Thoracic aorta (tissue), 2 donors: Measurements from ENCODE around the gene DFFB. TPM values are rescaled to one million over a fixed set of nuclear protein-coding genes. Genes with fewer than 3 reads are reported as not detected.

Experiments
- ATAC-seq: fragments of 150-250 bp; one replicate; pipeline ENCODE4 v1.8.0; 2017; ENCODE audit warnings: low read depth; ENCODE audit not compliant: insufficient number of reproducible peaks, low FRiP score
- DNase-seq: peaks from one replicate; pipeline ENCODE4 v3.0.0-alpha.2; 2020; ENCODE audit warnings: low spot score
- H3K27ac ChIP-seq, 2 donors: fragments of 200-600 bp; sonication (generic); 1 replicate in 1 of 2; 2 replicates in 1 of 2; pipeline ENCODE4 v1.5.1; 2016; ENCODE audit warnings: mild to moderate bottlenecking in 2 of 2, moderate library complexity in 2 of 2
- H3K27me3 ChIP-seq: fragments of 200-600 bp; sonication (generic); replicated peaks from 2 replicates; pipeline ENCODE4 v1.6.0; 2016; ENCODE audit warnings: mild to moderate bottlenecking; ENCODE audit not compliant: insufficient read depth
- H3K36me3 ChIP-seq: fragments of 200-600 bp; sonication (generic); one replicate; pipeline ENCODE4 v1.5.1; 2016
- H3K4me1 ChIP-seq, 2 donors: fragments of 200-600 bp; sonication (generic); 1 replicate in 1 of 2; 2 replicates in 1 of 2; pipeline versions ENCODE4 v1.5.1 to v1.6.0; 2016; ENCODE audit warnings: low read depth in 2 of 2, mild to moderate bottlenecking in 1 of 2; ENCODE audit not compliant: control insufficient read depth in 1 of 2
- H3K4me3 ChIP-seq: fragments of 200-600 bp; sonication (generic); 2 replicates; pipeline ENCODE4 v1.5.1; 2016; ENCODE audit warnings: mild to moderate bottlenecking
- H3K9me3 ChIP-seq: fragments of 200-600 bp; sonication (generic); 2 replicates; pipeline ENCODE4 v1.5.1; 2016
- CTCF ChIP-seq: fragments of 200-600 bp; sonication (generic); IDR thresholded peaks from one replicate; pipeline ENCODE4 v1.5.1; 2019; ENCODE audit warnings: antibody characterized with exemption
- total RNA-seq, 2 donors: library from RNA; depleted of rRNA; stranded (reverse); fragments of >200 nt; gene quantifications; one replicate each; pipeline versions ENCODE4 v1.1.0 to v1.2.3, GENCODE V29; 2016

The DFFB gene
- total RNA-seq, 2 donors from 2014 or later, result 7.8 to 20.2 TPM

DNA sequence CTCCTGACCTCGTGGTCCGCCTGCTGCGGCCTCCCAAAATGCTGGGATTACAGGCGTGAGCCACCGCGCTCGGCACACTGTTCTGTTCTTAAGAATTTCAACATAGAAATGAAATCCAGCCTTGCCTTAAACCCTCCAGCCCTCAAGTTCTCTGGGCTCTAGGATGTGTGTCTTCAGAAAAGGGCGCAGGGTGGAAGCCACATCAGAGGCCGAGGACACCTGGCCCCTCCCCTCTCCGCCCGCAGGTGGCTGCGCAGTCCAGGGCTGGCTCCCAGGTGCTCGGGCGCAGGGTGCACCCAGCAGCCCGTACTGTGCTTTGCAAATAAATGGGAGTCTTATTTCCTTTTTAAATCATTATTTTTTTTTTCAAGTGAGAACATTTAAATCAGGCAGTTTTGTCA is 44.8 kb downstream of the DFFB start:
- Histone ChIP-seq H3K9me3 (peaks cover 6% of the 10 kb centered on the region), H3K4me3 (no peak overlapping the region), H3K36me3 (no peaks in the 10 kb centered on the region), H3K4me1 (peaks cover 7 to 10% of the 10 kb centered on the region in 2 donors), H3K27ac (no peak overlapping the region), H3K27me3 (no peaks in the 10 kb centered on the region)
- ATAC-seq (no peak), DNase-seq (no peak)
- TF ChIP-seq CTCF, result no peak

DNA sequence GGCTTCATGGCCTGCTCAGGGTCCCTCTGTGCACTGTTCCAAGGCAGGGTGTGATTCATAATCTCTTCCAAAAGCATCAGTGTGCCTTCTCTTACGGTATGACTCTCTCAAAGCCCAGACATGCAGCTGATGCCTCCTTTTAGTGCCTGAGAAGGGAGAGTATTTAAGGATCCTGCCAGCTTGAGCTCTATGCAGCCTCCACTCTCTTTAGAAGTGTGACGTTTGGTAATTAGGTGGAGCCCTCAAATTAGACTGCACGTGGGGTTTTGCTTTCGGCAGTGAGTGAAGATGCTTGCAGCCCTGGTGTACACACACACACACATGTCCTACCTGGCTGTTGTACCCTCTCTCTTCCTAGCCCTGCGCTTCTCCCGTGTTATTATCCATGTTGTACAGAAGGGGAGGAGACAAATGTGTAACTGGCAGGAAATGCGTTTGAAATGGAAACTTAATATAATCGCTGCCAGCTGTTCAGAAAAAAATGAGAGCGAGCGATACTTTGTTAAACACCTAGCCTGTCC is 45.4 kb downstream of the DFFB start:
- Histone ChIP-seq H3K36me3 (no peaks in the 10 kb centered on the region), H3K9me3 (peaks cover 6% of the 10 kb centered on the region), H3K27ac (no peak overlapping the region), H3K4me3 (no peak overlapping the region), H3K4me1 (peaks cover 7 to 10% of the 10 kb centered on the region in 2 donors), H3K27me3 (no peaks in the 10 kb centered on the region)
- DNase-seq, result no peak
- TF ChIP-seq CTCF, result no peak
- no peak for ATAC-seq

GRCh38 chr1:3903141-3904005 is 46.1 kb downstream of the DFFB start:
- Histone ChIP-seq H3K4me1 (peaks cover 7 to 10% of the 10 kb centered on the region in 2 donors), H3K27ac (no peak overlapping the region), H3K4me3 (no peak overlapping the region), H3K27me3 (no peaks in the 10 kb centered on the region), H3K9me3 (no peaks in the 10 kb centered on the region), H3K36me3 (no peaks in the 10 kb centered on the region)
- no peak for DNase-seq
- no peak for TF ChIP-seq CTCF
- ATAC-seq, result no peak

GRCh38 chr1:3904006-3904842 is 46.9 kb downstream of the DFFB start:
- Histone ChIP-seq H3K27me3 (no peaks in the 10 kb centered on the region), H3K36me3 (no peaks in the 10 kb centered on the region), H3K4me1 (peaks cover 2 to 5% of the 10 kb centered on the region in 2 donors), H3K4me3 (no peak overlapping the region), H3K27ac (no peak overlapping the region), H3K9me3 (no peaks in the 10 kb centered on the region)
- no peak for TF ChIP-seq CTCF
- DNase-seq (no peak), ATAC-seq (no peak)

DNA sequence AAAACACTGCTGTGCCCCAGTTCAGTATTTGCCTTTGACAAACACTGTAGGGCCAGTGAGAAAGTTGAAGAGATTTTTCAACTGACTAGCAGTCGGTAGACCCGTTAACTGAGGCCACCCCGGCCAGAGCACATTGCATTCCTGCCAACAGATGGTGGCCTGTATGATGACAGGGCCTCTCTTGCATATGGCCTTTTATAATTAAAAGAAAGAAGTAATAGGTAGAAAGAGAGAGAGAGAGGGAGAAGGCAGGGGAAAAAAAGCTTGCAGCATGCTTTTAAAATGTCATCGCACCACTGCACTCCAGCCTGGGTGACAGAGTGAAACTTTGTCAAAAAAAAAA is 47.5 kb downstream of the DFFB start:
- ATAC-seq (no peak), DNase-seq (no peak)
- no peak overlapping the region for H3K4me3 ChIP-seq
- TF ChIP-seq CTCF, result no peak
- no peaks in the 10 kb centered on the region for H3K9me3 ChIP-seq
- H3K4me1 ChIP-seq, result no peaks in the 10 kb centered on the region
- H3K27ac ChIP-seq, result no peak overlapping the region
- H3K27me3 ChIP-seq, result no peaks in the 10 kb centered on the region
- H3K36me3 ChIP-seq, result no peaks in the 10 kb centered on the region
